HUES64 (cell line): ENCODE data around the gene FETUB. TPM values are rescaled to one million over a fixed set of nuclear protein-coding genes. Genes with fewer than 3 reads are reported as not detected.

ENCODE experiments used
- H3K27ac ChIP-seq: 2 replicates; pipeline ENCODE4 v1.7.0; 2013; ENCODE audit warnings: low read depth, low read length, inconsistent platforms
- H3K27me3 ChIP-seq: 2 replicates; pipeline ENCODE4 v1.6.1; 2013; ENCODE audit warnings: mild to moderate bottlenecking, low read length; ENCODE audit not compliant: insufficient read depth
- H3K36me3 ChIP-seq: 2 replicates; pipeline ENCODE4 v1.6.1; 2013; ENCODE audit warnings: mild to moderate bottlenecking, low read length; ENCODE audit not compliant: insufficient read depth
- H3K4me1 ChIP-seq: 2 replicates; pipeline ENCODE4 v1.6.1; 2013; ENCODE audit warnings: mild to moderate bottlenecking, low read length, moderate library complexity; ENCODE audit not compliant: insufficient read depth
- H3K4me3 ChIP-seq: 2 replicates; pipeline ENCODE4 v1.5.1; 2013; ENCODE audit warnings: mild to moderate bottlenecking, low read length, moderate library complexity
- H3K9ac ChIP-seq: 2 replicates; pipeline ENCODE4 v1.6.1; 2013; ENCODE audit warnings: mild to moderate bottlenecking, low read depth, low read length
- H3K9me3 ChIP-seq: 2 replicates; pipeline ENCODE4 v1.6.1; 2013; ENCODE audit warnings: low read depth, low read length; ENCODE audit not compliant: insufficient read depth
- WGBS: fragments of 150-250, 120-280 bp; methylation state at CpG from one replicate; pipeline ENCODE4 v1.1.7; 2013; ENCODE audit warnings: missing lambda C conversion rate; 5-methylcytosine and 5-hydroxymethylcytosine counted together
- polyA plus RNA-seq, 2 experiments: library from polyadenylated mRNA; stranded (reverse); fragments of 50-300 nt; gene quantifications; one replicate each; pipeline ENCODE4 v1.2.3, GENCODE V29; 2013

FETUB gene, protein sequence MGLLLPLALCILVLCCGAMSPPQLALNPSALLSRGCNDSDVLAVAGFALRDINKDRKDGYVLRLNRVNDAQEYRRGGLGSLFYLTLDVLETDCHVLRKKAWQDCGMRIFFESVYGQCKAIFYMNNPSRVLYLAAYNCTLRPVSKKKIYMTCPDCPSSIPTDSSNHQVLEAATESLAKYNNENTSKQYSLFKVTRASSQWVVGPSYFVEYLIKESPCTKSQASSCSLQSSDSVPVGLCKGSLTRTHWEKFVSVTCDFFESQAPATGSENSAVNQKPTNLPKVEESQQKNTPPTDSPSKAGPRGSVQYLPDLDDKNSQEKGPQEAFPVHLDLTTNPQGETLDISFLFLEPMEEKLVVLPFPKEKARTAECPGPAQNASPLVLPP
- polyA plus RNA-seq (2013, experiment 1 of 2): not detected
- not detected for polyA plus RNA-seq (2013, experiment 2 of 2)

DNA sequence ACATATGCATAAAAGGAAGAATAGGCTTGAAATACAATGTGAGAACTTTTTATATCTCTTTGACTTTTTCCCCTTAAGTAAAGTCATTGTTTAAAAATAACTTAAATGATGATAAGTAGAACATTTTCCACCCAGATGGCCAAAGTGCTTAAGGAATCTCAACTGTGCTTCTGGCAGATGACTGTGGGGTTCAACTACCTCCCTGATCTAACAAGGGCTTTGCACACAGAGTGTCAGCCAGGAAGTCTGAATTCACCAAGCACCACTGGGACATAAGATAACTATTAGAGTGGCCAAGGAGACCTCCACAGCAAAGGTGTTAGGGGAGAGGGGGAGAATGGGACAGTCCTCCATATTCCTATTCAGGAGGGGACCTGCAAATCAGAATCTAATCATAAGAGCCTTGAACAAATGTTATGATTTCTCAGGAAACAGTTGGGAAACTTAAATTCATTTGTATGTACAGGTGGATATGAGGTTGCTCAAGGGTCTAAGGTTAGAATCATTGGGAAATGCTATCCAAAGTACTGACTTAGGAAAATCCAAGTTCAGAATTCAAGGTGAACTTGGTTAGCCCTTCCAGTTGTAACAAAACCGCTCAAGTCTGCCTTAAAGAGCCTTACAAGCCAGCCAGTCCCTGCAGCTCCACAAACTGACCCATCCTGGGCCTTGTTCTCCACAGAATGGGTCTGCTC is at the start of gene FETUB:
FETUB (plus strand) TSS at position 622 of the 695 bp plus-strand sequence; CDS start at position 684, 62 bp downstream.
- Histone ChIP-seq H3K27me3 (0 out of 2 replicates have a peak, but pooled peaks cover 4% of the 10 kb centered on the region), H3K9ac (no peak within 1 kb of the TSS), H3K27ac (no peak within 1 kb of the TSS), H3K4me1 (peaks cover 21% of the 10 kb centered on the region), H3K9me3 (no peaks in the 10 kb centered on the region), H3K36me3 (no peaks in the 10 kb centered on the region), H3K4me3 (no peak within 1 kb of the TSS)
- WGBS: 78% methylated on average over 1 of the region's 1 CpG

DNA sequence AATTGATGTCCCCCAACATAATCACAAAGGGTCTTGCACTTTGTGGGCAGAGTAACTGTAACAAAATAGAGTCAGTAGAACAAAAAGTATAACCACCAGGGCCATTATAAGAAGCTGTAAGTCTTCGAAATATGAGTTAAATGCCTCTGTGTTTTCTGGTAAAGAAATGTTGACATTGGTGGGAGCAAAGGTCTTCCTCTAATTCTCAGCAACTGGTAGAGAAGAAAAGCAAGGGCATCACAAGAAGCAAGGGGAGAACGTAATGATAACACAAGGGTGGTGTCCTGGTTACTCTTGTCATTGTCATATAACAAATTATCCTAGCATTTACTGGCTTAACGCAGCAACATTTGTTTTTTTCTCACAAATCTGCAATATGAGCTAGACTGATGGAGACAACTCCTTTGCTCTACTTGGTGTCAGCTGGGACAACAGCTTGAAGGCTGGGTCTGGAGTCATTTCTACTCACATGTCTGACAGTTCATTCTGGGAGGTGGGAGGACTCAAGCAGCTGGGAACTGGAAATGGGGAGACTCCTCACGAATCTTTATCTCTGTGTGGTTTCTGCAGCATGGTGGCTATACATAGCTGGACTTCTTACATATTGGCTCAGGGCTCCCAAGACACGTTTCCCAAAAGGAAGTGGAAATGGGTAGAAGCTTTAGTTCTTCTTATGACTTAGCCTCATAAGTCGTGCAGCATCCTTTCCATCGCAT is 49.5 kb upstream of the FETUB start:
- peaks cover 6% of the 10 kb centered on the region for H3K36me3 ChIP-seq
- no peaks in the 10 kb centered on the region for H3K27me3 ChIP-seq
- H3K4me3 ChIP-seq: no peak overlapping the region
- no peaks in the 10 kb centered on the region for H3K9me3 ChIP-seq
- WGBS: 94% methylated on average over 7 of the region's 7 CpGs
- H3K4me1 ChIP-seq: no peaks in the 10 kb centered on the region
- no peak overlapping the region for H3K9ac ChIP-seq
- no peak overlapping the region for H3K27ac ChIP-seq

DNA sequence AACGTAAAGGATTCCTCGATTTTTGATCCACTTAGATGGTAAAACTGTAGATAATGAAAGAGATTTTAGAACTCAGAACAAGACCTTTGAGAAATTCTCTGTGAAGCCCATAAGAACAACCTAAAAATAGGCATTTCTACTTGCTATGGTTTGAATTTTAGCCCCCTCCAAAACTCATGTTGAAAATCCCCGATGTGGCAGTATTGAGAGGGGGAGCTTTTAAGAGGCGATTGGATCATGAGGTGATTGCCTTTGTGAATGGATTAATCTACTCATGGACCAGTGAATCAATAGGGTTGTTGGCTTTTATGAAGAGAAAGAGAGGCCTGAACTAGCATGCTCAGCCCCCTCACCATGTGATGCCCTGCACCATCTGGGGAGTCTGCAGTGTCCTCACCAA is 47.5 kb upstream of the FETUB start:
- no peaks in the 10 kb centered on the region for H3K9me3 ChIP-seq
- no peak overlapping the region for H3K4me3 ChIP-seq
- no peak overlapping the region for H3K9ac ChIP-seq
- peaks cover 9% of the 10 kb centered on the region for H3K4me1 ChIP-seq
- H3K27me3 ChIP-seq: no peaks in the 10 kb centered on the region
- no peak overlapping the region for H3K27ac ChIP-seq
- 91% methylated on average over 4 of the region's 4 CpGs for WGBS
- H3K36me3 ChIP-seq: no peaks in the 10 kb centered on the region

DNA sequence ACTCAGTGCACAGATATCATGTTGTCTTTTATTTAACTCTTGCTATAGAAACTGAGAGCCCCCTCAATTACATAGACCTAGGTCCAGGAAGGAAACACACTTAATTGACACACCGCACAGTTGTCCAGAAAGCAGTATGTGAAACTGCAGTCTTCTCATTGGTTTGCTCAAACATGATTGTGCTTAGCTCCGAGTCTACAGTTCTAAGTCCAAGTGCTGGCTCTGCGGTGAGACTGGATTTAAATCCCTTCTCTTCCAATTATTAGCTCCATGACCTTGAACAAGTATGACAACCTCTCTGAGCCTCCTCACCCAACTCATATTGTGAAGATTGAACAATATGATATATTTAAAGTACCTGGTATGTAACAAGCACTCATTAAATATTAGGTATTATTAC is 46.3 kb upstream of the FETUB start:
- H3K27me3 ChIP-seq: no peaks in the 10 kb centered on the region
- H3K4me3 ChIP-seq: no peak overlapping the region
- H3K27ac ChIP-seq: no peak overlapping the region
- 97% methylated on average over 3 of the region's 3 CpGs for WGBS
- peaks cover 9% of the 10 kb centered on the region for H3K4me1 ChIP-seq
- no peaks in the 10 kb centered on the region for H3K36me3 ChIP-seq
- H3K9me3 ChIP-seq: no peaks in the 10 kb centered on the region
- no peak overlapping the region for H3K9ac ChIP-seq

DNA sequence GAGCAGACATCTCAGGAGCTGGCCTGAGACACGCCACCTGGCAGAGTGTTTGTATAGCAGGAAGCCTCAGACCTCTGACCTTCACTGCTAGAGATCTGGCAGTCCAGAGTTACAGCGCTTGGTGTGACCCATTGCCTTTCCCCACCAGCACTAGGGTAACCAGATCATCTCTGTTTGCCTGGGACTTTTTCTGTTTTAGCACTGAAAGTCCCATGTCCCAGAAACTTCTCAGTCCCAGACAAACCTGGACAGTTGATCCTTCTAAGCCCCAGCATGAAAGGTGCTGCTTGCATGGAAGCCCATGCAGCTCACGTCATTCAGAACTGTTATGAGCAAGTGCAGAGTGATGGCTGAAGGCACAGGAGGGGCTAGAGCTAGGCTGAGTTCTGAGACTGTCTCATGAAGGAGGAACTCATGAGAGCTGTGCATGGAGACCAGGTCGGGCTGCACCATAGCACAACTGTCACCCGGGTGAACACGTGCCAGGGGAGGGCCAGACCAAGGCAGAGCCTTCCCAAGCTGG is 45.5 kb upstream of the FETUB start:
- H3K36me3 ChIP-seq: no peaks in the 10 kb centered on the region
- no peaks in the 10 kb centered on the region for H3K9me3 ChIP-seq
- H3K9ac ChIP-seq: no peak overlapping the region
- H3K4me1 ChIP-seq: peaks cover 9% of the 10 kb centered on the region
- 94% methylated on average over 6 of the region's 6 CpGs for whole genome bisulfite sequencing
- no peak overlapping the region for H3K27ac ChIP-seq
- H3K27me3 ChIP-seq: no peaks in the 10 kb centered on the region
- H3K4me3 ChIP-seq: no peak overlapping the region

DNA sequence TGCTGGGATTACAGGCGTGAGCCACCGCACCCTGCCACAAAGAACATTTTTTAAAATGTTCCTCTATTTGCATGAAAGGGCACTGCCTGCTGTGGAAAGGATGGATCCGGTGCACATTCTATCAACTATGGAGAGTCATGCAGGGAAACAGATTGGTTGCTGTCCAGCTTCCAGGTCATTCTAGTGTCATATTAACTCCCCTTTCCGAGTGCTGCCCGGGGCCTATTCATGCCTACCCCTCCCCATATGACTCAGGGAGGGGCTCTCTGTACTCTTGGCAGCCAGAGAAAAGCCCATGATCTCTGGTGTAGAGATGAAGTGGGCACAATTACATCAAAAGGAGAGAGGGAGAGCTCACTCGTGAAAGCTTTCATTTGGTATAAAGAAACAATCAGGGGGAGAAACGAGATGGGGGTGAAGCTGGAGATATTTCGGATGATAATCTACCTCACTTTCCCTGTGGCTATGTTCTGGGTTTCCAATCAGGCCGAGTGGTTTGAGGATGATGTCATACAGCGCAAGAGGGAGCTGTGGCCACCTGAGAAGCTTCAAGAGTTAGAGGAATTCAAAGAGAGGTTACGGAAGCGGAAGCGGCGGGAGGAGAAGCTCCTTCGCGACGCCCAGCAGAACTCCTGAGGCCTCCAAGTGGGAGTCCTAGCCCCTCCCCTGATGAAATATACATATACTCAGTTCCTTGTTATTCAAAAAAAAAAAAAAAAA is 43.5 kb upstream of the FETUB start:
- H3K27ac ChIP-seq: no peak overlapping the region
- peaks cover 9% of the 10 kb centered on the region for H3K4me1 ChIP-seq
- H3K9me3 ChIP-seq: no peaks in the 10 kb centered on the region
- no peaks in the 10 kb centered on the region for H3K36me3 ChIP-seq
- no peaks in the 10 kb centered on the region for H3K27me3 ChIP-seq
- no peak overlapping the region for H3K4me3 ChIP-seq
- 43% methylated on average over 15 of the region's 17 CpGs for WGBS
- H3K9ac ChIP-seq: no peak overlapping the region

DNA sequence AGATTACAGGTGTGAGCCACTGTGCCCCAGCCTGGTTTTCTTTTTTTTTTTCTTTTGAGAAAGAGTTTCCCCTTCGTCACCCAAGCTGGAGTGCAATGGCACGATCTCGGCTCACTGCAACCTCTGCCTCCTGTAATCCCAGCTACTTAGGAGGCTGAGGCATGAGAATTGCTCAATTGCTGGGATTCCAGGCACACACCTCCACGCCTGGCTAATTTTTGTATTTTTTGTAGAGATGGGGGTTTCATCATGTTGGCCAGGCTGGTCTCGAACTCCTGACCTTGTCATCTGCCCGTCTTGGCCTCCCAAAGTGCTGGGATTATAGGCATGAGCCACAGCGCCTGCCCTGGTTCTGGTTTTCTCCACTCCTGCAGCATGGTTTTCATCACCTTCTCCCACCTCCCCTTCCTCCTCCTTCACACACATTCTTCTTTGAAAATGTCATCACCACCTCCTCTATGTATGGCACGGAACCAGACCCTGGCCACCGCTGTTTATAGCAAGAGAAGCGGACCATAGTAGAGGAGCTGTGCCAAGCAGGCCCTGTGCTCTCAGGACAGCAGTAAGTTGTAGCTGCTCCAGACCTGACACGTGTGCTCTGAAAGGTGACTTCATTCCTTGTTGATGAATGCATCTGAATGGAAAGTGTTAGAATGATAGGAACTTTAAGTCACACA is 42.0 kb upstream of the FETUB start:
- Histone ChIP-seq H3K27me3 (no peaks in the 10 kb centered on the region), H3K9ac (no peak overlapping the region), H3K36me3 (no peaks in the 10 kb centered on the region), H3K4me1 (peaks cover 12% of the 10 kb centered on the region), H3K27ac (no peak overlapping the region), H3K9me3 (no peaks in the 10 kb centered on the region), H3K4me3 (no peak overlapping the region)
- 91% methylated on average over 11 of the region's 11 CpGs for WGBS

DNA sequence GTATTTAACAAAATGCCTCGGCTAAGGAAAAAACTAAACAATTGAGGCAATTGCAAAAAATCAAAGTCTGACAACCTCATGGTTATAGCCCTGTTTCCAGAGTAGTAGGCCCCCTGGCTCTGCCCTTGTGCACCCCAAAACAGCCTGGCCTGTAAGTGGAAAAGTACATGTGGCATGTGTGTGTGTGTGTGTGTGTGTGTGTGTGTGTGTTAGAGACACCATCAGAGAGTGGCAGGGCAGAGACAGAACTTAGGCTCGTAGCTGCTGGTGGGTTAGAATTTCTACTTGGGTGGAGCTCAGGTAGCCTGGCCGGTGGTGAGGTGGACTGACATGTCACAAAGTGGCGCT is 41.4 kb upstream of the FETUB start:
- Histone ChIP-seq H3K27ac (no peak overlapping the region), H3K4me1 (peaks cover 12% of the 10 kb centered on the region), H3K36me3 (no peaks in the 10 kb centered on the region), H3K4me3 (no peak overlapping the region), H3K9ac (no peak overlapping the region), H3K27me3 (no peaks in the 10 kb centered on the region), H3K9me3 (no peaks in the 10 kb centered on the region)
- 87% methylated on average over 4 of the region's 4 CpGs for WGBS

DNA sequence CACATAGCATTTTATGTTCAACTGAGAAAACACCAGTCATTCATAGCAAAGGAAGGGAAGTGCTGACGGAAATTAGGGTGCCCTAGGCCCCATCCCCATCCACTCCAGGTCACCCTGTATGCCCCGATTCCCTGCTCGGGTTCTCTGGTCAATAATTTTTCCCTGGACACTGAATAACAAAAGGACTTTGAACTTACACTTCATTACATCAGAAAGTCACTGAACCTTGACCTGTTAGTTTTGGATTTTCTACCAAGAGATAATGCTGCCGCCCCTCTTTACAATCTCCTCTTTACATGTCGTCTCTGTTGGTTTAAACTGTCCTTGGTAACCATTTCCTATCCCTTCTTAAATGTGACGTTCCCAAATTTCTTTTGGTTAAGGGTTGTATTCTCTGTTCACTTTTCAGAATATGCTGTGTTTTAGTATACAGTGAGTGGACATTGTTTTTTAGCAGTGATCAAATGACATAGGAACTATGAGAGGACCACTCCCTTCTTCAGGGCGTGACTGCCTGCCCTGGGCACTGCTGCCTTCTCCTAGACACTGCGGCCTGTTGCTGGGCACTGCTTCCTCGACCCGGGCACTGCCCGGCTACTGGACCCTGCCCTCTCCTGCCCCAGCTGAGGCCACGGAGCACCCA is 40.9 kb upstream of the FETUB start:
- Histone ChIP-seq H3K4me3 (no peak overlapping the region), H3K9me3 (no peaks in the 10 kb centered on the region), H3K9ac (no peak overlapping the region), H3K27ac (no peak overlapping the region), H3K36me3 (no peaks in the 10 kb centered on the region), H3K27me3 (no peaks in the 10 kb centered on the region), H3K4me1 (peaks cover 12% of the 10 kb centered on the region)
- 85% methylated on average over 12 of the region's 12 CpGs for WGBS

DNA sequence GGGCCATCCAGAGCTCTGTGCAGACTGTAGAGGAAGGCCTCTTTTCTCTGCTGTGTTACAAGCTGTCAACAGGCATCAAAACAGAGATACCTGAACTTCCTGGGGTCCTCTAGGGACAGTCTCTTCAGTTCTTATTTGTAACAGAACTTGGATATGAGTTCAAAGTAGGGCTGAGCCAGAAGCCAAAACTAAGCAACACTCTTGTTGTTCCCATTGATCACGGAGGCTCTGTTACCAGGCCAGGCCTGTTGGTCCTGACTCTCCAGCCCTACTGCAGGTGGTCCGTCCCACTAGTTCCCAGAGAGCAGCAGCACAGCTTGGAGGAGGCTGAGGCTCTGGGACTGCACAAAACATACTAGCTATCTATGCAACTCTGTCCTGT is 40.4 kb upstream of the FETUB start:
- H3K9ac ChIP-seq: no peak overlapping the region
- H3K4me1 ChIP-seq: peaks cover 12% of the 10 kb centered on the region
- H3K27me3 ChIP-seq: no peaks in the 10 kb centered on the region
- no peak overlapping the region for H3K27ac ChIP-seq
- WGBS: 88% methylated on average over 2 of the region's 2 CpGs
- H3K9me3 ChIP-seq: no peaks in the 10 kb centered on the region
- no peaks in the 10 kb centered on the region for H3K36me3 ChIP-seq
- no peak overlapping the region for H3K4me3 ChIP-seq
